ENCODE data around the gene IGFLR1.

IGFLR1 gene

GRCh38 chr19:35742121-35742724, at the start of gene IGFLR1:
IGFLR1 (minus strand) TSS chr19:35742452; CDS start chr19:35741180, 1,272 bp downstream.
- no peak for DNase-seq (ENCODE audit: low spot score)

- DNase-seq (ENCODE audit: low spot score): no peak
These were observed 49.6 kb upstream of the IGFLR1 start for GRCh38 chr19:35791814-35792279.

- DNase-seq (ENCODE audit: low spot score): no peak
These were observed 48.9 kb upstream of the IGFLR1 start for GRCh38 chr19:35790981-35791813.

GRCh38 chr19:35789978-35790944, 48.0 kb upstream of the IGFLR1 start:
- no peak for DNase-seq (ENCODE audit: low spot score)

GRCh38 chr19:35789195-35789977, 47.1 kb upstream of the IGFLR1 start:
- DNase-seq (ENCODE audit: low spot score): no peak

- no peak for DNase-seq (ENCODE audit: low spot score)
These were observed 46.1 kb upstream of the IGFLR1 start for GRCh38 chr19:35788205-35788960.

GRCh38 chr19:35787227-35787799, 45.1 kb upstream of the IGFLR1 start:
- no peak for DNase-seq (ENCODE audit: low spot score)

GRCh38 chr19:35786299-35787160, 44.3 kb upstream of the IGFLR1 start:
- no peak for DNase-seq (ENCODE audit: low spot score)

GRCh38 chr19:35785339-35785627, 43.0 kb upstream of the IGFLR1 start:
- no peak for DNase-seq (ENCODE audit: low spot score)

GRCh38 chr19:35784503-35785338, 42.5 kb upstream of the IGFLR1 start:
- DNase-seq (ENCODE audit: low spot score): no peak

- no peak for DNase-seq (ENCODE audit: low spot score)
These were observed 41.5 kb upstream of the IGFLR1 start for GRCh38 chr19:35783469-35784434.

GRCh38 chr19:35782589-35782988, 40.3 kb upstream of the IGFLR1 start:
- no peak for DNase-seq (ENCODE audit: low spot score)

GRCh38 chr19:35781650-35782049, 39.4 kb upstream of the IGFLR1 start:
- no peak for DNase-seq (ENCODE audit: low spot score)

GRCh38 chr19:35780717-35781116, 38.5 kb upstream of the IGFLR1 start:
- no peak for DNase-seq (ENCODE audit: low spot score)

- no peak for DNase-seq (ENCODE audit: low spot score)
These were observed 37.8 kb upstream of the IGFLR1 start for GRCh38 chr19:35780058-35780457.

- no peak for DNase-seq (ENCODE audit: low spot score)
These were observed 36.8 kb upstream of the IGFLR1 start for GRCh38 chr19:35779033-35779432.

- DNase-seq (ENCODE audit: low spot score): no peak
These were observed 35.7 kb upstream of the IGFLR1 start for GRCh38 chr19:35777961-35778360.

Data from AG08395 (cell line).